ENCODE data around the gene COL18A1.
"Not testable (repeated sequence)": the region's sequence is repeated elsewhere in the genome, so short reads cannot be mapped to it uniquely, and the experiment has no call there.

The COL18A1 gene

GRCh38 chr21:45367402-45368351 is 37.3 kb upstream of the COL18A1 start:
- no peak overlapping the region for H3K4me3 ChIP-seq (ENCODE audit: low read depth, low read length)
- CTCF ChIA-PET = interaction anchor here (0.6 kb wide), 1 partner anchor 75 kb away, joined by 3 read pairs; no protein-coding TSS in a partner anchor
- POLR2A ChIA-PET = no interaction called here
- no peak for TF ChIP-seq CTCF (IDR thresholded peaks at IDR 0.05; ENCODE audit: insufficient read depth, low read length, missing control alignments)
- DNase-seq (ENCODE audit: low read depth, low spot score) = no peak

- CTCF ChIA-PET; DNase-seq (ENCODE audit: low read depth, low spot score); POLR2A ChIA-PET; H3K4me3 ChIP-seq (ENCODE audit: low read depth, low read length): not testable (repeated sequence)
Measured at GRCh38 chr21:45369018-45369417, 35.9 kb upstream of the COL18A1 start.

- ChIA-PET POLR2A (no interaction called here), CTCF (no interaction called here)
- no peak overlapping the region for H3K4me3 ChIP-seq (ENCODE audit: low read depth, low read length)
- no peak for TF ChIP-seq CTCF (IDR thresholded peaks at IDR 0.05; ENCODE audit: insufficient read depth, low read length, missing control alignments)
- no peak for DNase-seq (ENCODE audit: low read depth, low spot score)
Measured at GRCh38 chr21:45370575-45370974, 34.4 kb upstream of the COL18A1 start.

- TF ChIP-seq CTCF (IDR thresholded peaks at IDR 0.05; ENCODE audit: insufficient read depth, low read length, missing control alignments) = no peak
- H3K4me3 ChIP-seq (ENCODE audit: low read depth, low read length) = no peak overlapping the region
- no peak for DNase-seq (ENCODE audit: low read depth, low spot score)
- ChIA-PET CTCF (no interaction called here), POLR2A (no interaction called here)
Measured at GRCh38 chr21:45371081-45371480, 33.9 kb upstream of the COL18A1 start.

GRCh38 chr21:45371655-45372054 is 33.3 kb upstream of the COL18A1 start:
- no peak for TF ChIP-seq CTCF (IDR thresholded peaks at IDR 0.05; ENCODE audit: insufficient read depth, low read length, missing control alignments)
- H3K4me3 ChIP-seq (ENCODE audit: low read depth, low read length) = no peak overlapping the region
- no peak for DNase-seq (ENCODE audit: low read depth, low spot score)
- ChIA-PET POLR2A (no interaction called here), CTCF (no interaction called here)

- POLR2A ChIA-PET = no interaction called here
- no peak for DNase-seq (ENCODE audit: low read depth, low spot score)
Measured at GRCh38 chr21:45372732-45373355, 32.1 kb upstream of the COL18A1 start.

More at GRCh38 chr21:45372732-45373355, 32.1 kb upstream of the COL18A1 start:
- no peak for TF ChIP-seq CTCF (IDR thresholded peaks at IDR 0.05; ENCODE audit: insufficient read depth, low read length, missing control alignments)
- CTCF ChIA-PET = interaction anchor here (1.3 kb wide), 1 partner anchor 14 kb away, joined by 3 read pairs; no protein-coding TSS in a partner anchor
- no peak overlapping the region for H3K4me3 ChIP-seq (ENCODE audit: low read depth, low read length)

All from AG04449 (cell line).